ENCODE data around the gene ATF4.

DNA sequence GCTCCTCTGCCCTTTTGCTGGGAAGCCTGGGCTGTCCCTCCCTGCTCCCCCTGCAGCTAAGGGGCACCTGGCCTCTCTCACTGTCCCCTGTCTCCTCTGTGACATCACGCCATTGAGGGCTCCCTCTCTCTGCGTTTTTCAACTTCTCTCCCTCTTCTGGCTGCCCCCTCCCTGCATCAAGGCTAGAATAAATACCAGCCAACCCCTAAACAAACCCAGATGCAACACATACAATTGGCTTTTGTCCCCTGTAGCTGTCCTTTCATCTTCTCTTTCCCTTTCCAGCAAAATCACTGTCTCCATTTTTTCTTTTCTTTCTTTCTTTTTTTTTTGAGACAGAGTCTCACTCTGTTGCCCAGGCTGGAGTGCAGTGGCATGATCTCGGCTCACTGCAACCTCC is 21.6 kb upstream of the ATF4 start:
- TF ChIP-seq, protein P1, sequence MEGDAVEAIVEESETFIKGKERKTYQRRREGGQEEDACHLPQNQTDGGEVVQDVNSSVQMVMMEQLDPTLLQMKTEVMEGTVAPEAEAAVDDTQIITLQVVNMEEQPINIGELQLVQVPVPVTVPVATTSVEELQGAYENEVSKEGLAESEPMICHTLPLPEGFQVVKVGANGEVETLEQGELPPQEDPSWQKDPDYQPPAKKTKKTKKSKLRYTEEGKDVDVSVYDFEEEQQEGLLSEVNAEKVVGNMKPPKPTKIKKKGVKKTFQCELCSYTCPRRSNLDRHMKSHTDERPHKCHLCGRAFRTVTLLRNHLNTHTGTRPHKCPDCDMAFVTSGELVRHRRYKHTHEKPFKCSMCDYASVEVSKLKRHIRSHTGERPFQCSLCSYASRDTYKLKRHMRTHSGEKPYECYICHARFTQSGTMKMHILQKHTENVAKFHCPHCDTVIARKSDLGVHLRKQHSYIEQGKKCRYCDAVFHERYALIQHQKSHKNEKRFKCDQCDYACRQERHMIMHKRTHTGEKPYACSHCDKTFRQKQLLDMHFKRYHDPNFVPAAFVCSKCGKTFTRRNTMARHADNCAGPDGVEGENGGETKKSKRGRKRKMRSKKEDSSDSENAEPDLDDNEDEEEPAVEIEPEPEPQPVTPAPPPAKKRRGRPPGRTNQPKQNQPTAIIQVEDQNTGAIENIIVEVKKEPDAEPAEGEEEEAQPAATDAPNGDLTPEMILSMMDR (conservative IDR thresholded peaks at IDR 0.05; ENCODE audit: low read depth, low read length), result no peak
- TF ChIP-seq EZH2 (IDR thresholded peaks at IDR 0.05; ENCODE audit: low read length, unreplicated experiment), result no peak
